HG03135 (cell line): ENCODE data around the gene MED27.

Experiments
- ATAC-seq: cut with Tn5 transposase; IDR thresholded peaks from one replicate; pipeline ENCODE4 v1.9.1; 2021; ENCODE audit warnings: mild to moderate bottlenecking, moderate library complexity; ENCODE audit not compliant: unreplicated experiment

The MED27 gene

DNA sequence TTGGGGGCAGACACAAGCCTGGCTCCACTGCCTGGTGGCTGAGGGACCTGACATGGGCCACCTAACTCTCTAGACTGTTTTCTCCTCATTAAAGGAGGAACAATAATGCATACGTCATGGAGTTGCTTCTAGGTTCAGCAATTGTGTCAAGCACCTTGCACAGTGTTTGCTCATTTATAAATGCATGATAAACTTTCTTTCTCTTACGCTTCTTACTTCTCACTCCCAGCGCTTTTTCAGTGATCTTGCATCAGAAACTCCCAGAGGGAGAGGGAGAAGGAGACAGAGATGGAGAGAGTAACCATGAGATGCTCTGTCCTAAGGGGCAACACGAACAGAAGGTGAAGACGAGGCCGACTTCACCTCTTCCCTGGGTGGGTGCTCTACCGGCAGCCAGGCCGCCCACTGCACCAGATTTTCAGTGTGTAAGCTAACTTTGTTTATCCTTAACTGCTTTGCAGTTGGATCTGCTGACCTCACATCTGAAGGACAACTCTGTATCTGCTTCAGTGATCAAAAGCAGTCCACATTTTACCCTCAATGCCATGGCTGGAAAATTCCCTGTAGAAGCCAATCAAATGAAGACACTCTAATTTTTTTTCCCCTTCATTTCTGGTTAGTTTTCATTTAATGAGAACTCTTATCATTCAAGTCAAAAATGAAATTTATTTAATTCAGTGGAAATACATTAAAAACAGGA is 35.3 kb downstream of the MED27 start:
- no peak for ATAC-seq

DNA sequence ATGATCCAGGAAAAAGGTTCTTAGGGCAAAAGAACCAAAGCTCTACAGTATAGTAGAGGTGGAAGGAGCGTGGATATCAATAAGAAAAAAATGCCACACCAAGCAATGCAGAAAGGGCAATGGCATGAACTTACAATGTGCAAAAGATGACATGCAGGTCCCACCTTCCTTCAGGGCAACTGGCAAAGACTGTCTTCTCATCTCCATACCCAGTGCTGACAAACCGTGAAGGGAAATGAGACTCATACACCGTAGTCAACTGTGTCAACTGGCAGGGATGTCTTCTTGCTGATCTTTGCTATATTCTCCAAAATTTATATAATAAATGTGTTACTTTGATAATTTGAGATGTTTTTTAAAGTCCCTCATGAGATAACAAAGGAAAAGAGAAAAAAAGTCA is 36.0 kb downstream of the MED27 start:
- ATAC-seq, result no peak

DNA sequence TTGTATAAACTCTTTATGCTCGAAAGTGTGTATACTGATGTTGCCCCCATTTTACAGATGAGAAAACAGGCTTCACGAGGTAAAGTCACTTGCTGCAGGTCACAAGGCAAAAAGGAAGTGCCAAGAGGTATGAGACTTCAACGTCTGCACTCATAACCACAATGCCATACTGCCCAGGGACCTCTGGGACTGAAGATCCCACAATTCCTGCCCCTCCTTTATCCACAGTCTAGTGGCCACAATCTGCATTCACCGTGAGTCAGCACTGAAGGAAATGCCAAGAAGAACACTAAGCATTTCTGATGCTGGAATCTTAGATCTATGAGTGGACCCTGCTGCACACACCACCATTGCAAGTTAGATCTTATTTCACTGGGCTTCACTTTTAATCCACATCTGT is 37.3 kb downstream of the MED27 start:
- no peak for ATAC-seq

DNA sequence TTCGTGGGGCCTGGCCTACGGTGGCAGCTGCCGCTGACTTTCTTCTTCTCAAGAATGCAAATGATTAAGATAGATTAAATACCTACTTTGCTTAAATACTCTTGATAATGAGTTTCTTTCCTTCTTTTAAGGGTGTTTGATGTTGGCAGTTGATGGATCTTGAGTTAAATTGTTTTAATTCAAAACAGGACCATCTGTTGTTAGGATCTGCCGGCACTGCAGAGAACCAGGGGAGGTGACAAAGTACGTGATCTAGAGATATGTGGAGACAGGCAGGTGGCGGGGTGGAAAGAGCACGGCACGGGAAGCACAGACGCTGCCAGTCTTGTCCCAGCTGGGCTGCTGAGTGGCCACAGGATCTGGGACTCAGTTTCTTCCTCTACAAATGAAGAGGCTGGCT is 37.9 kb downstream of the MED27 start:
- no peak for ATAC-seq

DNA sequence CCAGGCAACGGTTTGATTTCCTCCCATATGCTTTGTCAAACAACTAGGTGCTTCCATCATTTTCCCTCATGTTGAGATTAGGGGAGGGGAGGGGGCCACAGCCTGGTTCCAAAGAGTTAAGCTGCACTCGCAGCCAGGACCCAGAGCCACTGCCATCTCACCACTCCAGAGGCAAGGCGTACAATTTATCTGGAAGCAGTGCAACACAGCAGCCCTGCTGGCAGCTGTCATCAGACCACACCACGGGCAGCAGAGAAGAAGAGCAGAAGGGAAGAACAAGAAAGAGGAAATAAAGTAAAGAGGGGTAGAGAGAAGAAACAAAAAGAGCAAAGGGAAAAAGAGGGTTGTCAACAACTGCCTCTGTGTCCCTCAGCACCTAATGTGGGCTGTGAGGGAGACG is 38.9 kb downstream of the MED27 start:
- no peak for ATAC-seq

DNA sequence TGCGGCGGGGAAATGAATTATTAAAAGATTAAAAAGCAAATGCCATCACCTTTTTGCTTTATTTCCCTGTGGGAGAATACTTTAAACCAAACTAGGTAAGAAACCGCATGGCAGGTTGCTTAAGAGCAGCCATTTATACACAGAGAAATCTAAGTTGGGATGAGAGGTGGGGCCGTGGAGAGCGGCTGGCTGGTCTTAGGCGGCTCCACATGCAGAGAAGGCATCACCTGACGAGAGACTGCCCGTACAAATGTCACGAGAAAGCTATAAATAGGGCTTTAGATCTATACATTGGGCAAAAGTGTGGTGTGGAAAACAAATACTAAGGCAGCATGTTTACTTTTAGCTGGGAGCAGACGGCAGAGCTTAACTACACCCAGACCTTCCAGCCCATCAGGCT is 39.4 kb downstream of the MED27 start:
- no peak for ATAC-seq

DNA sequence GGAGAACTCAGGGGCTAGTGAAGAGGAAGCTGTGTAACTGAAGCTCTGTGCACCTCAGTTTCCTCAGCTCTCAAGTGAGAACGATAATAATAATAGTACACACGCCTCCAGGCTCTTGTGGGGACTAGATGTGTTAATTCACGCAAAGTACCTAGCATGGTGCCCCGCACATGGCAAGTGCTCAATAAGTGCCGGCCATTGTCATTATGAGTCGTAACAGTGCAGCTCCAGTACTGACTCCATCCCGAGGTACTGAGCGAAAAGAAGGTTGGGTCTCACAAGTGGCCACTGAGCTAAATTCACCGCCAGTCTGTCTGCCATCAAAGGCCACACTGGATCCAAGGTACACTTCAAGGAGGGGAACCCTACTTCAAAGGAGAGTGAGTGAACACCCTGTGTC is 40.4 kb downstream of the MED27 start:
- no peak for ATAC-seq

DNA sequence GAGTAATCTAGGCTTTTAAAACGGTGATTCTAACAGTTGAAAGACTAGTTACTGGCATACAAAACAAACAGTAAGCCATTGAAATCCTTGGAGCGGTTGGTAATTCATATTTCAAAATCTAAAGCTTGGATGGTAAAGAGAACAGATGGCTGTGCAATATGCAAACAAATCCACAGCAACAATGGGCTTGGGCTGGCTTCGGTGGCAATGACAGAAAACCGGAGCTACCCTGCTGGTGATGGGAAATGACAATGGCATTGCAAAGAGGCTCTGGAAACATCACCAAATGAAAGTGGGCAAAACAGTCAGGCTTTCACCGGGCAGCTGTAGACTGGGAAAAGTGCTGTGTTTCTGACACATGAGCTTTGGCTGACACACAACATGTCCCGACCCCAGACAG is 42.2 kb downstream of the MED27 start:
- ATAC-seq, result no peak

DNA sequence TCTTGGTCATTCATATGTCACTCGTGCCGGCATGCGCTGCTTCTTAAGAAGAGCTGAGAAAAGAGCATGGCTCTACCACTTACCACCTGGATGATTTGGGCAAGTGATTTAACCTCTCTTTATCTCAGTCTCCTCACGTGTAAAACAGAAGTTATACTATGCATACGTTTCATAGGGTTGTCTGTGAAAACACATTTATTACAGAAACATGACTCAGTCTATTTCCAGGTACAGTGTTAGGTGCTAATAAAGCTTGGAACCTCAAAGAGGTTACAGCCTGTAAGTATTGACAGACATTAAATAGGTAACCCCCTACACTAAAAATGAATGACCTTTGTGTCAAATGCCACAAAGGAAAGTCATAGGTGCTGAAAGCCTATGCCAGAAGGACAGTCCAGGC is 43.1 kb downstream of the MED27 start:
- no peak for ATAC-seq

DNA sequence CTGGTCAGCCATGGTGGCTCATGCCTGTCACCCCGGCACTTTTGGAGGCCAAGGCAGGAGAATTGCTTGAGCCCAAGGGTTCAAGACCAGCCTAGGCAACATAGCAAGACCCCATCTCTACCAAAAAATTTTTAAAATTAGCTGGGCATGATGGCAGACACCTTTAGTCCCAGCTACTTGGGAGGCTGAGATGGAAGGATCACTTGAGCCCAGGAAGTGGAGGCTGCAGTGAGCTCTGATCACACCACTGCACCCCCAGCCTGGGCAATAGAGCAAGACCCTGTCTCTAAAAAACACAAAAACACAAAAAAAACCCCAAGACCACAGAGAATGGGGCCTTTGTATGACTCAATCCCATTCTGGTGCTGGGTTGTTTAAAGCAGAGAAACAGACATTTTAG is 44.0 kb downstream of the MED27 start:
- no peak for ATAC-seq

DNA sequence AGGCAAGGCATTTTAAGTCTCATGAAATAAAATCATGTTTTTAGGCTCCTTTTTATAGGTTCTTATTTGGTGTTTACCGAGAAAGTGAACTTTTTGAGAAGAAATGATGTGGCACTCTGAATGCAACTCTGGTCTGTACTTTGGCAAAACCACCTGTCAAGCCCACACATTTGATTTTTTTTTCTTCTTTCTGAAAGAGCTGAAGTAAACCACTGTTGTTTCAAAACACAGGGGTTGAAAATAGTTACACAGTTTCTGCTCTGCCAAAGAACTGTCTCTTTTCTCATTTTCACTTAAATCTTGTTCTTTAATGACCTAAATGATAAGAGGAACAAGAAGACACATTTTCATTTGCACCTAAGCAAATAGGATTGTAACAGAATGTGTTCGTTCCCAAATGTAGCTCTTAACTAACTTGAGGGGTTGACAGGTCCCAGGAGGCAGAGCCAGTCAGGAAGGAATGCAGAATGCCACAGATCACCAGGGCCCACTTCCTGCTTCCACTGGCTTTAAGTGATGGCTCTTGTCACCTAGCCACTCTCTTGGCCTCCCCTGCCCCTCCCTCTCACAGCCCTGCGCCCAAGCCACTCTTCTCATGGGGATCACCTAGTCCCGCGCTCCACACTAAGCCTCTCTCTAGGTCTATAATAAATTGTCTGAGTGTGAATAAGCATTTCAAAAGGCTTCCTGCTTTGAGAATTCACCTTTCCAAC is 47.3 kb downstream of the MED27 start:
- ATAC-seq, result no peak

DNA sequence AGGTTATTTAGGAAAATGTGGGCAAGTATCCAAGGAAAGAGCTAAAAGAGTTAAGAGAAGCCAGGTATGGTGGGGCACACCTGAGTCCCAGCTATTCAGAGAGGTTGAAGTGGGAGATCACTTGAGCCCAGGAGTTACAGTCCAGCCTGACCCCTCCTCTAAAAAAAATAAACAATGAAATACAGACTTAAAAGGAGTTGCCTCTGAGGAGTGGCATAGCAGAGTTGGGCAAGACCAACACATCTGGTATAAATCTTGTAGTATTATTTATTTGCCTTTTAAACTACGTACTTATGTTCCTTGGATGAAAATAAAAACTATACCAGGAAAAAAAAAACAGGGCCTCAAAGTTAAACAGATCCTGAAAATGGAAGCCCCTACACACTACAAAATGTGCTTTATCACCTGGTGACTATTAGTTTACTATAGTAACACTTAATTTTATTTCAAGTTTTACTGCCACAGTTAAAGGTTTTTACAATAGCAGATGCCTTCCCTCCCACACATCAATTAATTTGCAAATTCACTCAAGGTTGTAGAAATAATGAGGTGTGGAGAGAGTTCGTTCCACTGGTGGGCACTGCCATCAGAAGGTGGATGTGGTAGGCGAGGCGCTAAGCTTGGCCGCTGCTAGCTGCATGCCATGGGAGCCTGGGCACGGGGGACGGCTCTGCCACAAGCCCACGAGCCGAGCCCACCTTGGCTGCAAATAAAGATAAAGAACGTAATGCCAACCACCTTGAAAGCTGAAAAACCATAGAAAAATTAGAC is 48.0 kb downstream of the MED27 start:
- no peak for ATAC-seq

DNA sequence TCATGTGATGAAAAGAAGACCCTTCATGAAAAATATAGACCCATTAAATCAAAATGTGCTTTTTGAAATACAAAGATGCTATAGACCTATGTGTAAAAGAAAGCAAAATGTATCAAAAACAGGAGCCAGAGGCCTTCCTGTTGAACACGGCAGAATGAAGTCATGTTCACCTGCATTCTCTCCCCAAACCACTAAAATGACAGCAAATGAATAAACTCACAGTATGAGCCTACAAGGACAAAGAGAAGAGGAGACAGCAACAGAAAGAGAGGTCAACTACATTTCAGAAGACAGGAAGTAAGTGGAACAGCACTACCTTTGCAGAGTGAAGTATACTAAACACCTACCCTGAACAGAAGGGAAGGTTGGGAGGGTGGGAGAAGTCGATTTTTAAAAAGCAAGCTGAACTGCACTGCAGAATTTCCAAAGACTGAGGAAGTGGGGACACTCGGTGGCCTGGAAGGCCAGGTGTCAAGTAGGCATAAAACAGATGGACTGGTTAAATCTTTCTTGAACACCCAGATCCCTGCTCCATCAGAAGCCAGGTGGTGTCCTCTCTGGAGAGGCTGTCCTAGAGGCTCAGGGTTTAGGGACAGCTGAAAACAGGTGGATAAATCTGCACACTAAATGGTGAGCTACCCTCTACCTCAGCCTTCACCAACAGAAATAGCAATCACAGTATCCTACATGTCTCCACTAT is 48.9 kb downstream of the MED27 start:
- ATAC-seq, result no peak

DNA sequence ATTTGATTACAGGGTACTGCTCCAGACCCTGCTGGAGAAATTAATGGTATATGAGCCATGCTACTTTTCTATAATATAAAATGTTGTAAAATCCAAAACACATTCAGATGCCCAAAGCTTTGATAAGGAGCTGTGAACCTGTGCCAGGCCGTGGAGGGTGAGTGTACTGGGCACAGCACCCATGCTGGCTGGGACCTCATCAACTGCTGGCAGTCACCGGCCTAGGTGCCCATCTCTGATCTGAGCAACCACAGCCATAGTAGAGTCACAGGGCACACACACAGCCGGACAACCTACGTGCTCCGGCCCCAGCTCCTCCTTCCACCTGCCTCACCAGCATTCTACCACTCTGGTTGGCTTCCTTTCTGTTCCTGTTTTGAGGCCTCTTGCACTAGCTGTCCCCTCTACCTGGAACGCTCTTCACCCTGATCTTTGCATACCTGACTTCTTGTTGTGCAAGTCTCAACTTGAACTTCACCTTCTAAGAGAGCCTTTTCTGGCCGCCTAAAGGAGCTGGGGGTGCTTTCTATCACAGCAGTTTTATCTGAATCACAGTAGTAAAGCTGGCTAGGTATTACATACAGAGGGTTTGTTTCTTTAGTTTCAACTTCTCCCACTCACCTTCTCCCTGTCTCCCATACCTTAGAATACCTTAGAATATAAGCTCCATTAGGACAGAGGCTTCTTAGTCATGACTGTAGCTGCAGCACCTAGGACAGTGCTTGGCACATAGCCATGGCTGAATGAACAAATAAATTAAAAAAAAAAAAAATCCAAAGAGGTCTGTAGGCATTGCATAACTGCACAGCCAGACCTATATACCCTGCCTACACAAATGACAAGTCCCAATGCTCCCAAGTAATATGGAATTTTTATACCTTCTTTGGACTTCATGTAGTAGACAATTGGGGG is 51.7 kb downstream of the MED27 start:
- ATAC-seq, result no peak

DNA sequence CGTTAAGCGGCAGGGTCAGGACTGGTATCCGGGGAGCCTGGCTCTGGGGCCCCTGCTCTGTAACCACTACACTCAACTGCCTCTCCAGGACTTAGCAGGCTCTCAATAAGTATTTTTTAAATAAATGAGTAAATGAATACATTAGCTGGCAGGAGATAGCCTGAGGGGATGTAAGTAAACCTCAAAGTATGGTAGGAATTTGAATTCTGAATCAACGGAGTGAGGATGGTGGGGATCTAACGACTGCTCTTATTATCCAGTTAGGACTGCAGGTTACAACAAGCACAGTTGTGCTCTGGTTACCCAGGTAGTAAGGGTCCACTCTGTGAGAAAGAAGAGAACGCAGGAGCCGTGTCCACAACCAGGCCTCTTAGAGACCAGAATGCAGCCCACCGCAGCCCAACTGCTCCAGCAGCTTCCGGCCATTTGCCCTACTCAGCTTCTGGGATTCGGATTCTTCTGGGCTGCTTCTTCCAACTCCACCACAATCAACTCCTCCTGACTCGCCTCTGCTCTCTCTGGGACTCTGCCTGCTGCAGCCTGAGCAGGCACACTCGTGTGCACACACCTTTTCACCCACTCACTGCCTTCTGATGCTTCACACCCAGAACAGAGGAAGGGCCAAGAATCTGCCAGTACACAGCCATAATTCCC is 52.6 kb downstream of the MED27 start:
- no peak for ATAC-seq

DNA sequence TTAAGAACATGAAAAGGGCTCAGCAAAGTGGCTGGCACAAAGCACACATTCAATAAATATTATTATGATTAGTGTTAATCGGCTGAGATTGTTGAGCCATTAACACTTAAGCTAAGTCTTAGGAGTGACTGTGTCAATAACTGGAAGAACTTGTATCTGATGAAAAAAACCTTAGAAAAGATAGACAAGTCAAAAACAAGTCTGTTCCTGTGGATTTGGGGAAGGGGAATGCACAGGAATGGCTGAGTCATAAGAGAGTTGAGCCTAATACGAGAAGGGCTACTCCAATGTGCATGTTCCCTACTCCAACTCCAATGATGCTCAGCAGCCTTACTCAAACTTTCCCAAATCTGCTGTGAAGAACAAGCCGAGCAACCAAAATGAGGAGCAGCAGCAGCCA is 53.9 kb downstream of the MED27 start:
- ATAC-seq, result no peak

DNA sequence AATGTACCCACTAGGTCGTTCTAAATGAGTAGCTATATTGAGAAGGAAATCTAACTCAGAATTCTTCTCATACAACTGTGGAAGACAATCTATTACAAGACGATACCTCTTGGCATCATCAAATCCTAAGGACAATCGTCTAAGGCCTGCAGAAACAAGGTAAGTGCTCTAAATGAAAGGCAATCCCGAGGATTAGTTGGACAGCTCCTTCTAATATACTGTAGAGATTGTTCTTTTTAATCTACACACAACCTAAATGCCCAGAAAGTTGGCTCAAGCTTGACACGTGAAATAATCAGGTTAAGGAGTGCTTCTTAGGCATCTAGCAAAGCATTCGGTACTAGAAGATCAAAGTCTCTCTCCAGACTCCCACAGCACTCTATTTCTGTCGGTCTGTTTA is 55.1 kb downstream of the MED27 start:
- no peak for ATAC-seq

DNA sequence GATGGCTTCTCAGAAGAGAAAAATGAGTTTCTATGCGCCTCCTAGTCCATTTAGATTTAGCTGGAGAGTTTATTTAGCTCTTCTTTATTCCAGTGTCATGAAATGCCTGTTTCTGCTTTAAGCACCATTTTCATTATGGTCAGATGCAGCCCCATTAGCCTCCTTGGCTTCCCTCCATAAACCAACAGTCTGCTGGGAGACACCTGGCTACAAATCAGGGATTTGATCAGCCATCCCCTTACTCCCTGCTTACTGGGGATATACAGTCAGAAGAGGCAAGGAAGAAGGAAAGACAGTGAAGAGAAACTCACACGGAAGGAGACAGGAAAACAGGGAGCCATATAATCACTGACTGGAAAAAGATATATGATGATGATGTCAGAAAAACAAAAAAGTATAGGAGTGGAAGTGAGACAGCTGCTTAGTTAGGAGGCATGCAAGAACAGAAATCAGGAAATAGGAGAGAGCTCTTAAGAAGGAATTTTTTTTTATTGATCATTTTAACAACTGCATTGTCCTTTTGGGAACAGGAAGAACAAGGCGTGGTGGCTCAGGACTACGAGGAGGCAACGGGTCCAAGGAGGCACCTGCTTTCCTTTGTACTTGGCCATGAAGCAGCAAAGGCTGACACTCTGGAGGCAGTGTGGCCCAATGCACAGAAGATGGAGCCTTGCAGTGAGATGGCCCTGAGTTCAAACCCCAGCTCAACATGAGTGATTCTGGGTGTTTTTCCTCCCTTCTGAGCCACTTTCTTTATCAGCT is 56.1 kb downstream of the MED27 start:
- no peak for ATAC-seq

DNA sequence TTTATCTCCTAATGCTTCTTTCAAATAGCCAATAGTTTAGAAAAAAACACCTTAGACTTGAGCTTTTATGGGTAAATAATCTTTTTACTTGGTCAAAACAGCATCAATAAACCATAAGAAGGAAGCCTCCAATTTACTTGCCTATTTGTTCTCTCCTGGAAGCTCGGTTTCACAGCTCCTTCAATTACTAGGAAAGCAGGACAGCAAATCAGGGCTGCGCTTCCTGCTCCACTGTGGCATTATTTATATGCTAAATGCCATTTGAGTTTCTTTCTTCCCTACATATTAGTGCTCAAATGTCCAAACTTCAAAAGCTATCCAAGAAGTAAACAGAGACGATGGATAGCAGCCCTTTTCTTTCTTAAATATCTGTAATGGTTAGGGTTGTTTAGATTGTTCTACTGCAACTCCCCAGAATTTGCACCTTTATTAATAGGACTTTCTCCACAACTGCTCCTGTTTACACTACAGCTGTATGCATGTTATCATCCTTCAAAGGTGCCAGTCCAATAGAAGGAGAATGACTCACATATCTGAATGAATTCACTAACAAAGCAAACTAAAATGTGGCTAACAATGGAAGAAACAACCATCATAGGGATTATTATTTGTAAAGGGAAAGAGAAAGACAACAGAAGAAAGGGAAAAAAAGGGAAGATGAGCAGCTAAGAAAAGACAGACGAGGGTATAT is 58.7 kb downstream of the MED27 start:
- no peak for ATAC-seq
